HG03558 (cell line): ENCODE results near the gene NAV1.

Experiments
- ATAC-seq: cut with Tn5 transposase; IDR thresholded peaks from one replicate; pipeline ENCODE4 v1.9.1; 2021; ENCODE audit warnings: moderate number of reproducible peaks; ENCODE audit not compliant: unreplicated experiment; ENCODE audit errors: extremely low read depth

NAV1 gene

DNA sequence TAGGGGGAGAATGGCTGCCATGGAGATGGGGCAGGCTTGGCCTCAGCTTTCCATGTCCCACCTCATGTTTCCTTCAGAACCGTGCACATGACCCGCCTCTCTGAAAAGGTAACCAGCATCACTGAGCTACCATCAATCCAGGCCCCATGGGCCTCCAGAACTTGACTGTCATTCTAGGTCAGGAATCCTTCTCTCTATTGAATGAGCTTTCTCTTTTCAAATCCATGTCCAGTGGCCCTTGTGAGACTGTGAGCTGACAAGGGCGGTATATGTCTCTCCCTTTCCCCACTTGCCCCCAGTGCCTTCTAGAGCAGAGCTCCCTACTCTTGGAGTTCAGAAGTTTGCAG is 36.4 kb upstream of the NAV1 start:
- ATAC-seq: no peak

- ATAC-seq: no peak
Measured at GRCh38 chr1:201503397-201504176, 35.3 kb upstream of the NAV1 start.

DNA sequence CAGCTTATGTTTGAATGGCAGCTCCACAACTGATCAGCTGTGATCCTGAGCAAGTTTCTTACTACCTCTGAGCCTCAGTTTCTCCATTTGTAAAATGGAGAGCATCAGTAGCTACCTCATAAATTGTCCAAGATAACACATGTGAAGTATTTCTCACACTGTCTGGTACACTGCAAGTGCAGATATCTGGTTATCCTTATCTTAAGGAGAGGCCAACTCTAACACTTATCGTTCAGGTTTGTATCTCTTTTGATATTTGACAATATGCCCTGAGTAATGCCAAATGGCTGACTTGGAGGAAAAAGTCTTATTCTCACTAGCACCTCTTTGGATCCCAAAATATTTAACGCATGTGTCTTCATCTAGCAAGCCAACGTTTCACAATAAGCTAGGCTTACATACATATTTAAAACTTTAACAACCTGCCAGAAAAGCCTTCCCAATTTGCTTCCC is 34.7 kb upstream of the NAV1 start:
- ATAC-seq: no peak

DNA sequence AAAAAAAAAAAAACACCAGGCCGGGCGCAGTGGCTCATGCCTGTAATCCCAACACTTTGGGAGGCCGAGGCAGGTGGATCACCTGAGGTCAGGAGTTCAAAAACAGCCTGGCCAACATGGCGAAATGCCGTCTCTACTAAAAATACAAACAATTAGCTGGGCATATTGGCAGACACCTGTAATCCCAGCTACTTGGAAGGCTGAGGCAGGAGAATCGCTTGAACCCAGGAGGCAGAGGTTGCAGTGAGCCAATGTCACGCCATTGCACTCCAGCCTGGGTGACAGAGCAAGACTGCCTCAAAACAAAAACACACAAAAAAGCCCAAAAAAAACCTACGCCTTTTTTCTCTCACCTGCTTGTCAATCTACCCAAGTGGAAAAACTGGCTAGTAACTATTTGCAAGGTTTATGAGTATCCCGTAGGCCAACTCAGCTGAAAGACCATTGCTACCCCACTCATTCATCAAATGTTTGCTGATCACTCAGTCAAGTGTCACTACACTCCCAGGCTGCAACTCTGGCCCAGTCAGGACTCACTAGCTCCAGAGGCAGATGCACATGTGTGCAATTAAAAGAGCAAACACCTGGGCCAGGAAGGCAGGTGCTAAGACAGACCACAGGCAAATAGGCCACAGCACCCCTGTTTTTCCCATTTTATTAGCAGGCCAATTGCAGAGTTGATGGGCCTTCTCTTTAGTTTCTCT is 34.0 kb upstream of the NAV1 start:
- no peak for ATAC-seq

GRCh38 chr1:201505503-201505890 is 33.4 kb upstream of the NAV1 start:
- ATAC-seq: no peak

- ATAC-seq: no peak
Measured at GRCh38 chr1:201506092-201506491, 32.8 kb upstream of the NAV1 start.

- peak; percentile 82 for ATAC-seq
Measured at GRCh38 chr1:201506557-201507359, 32.2 kb upstream of the NAV1 start, which contains the start of gene CSRP1. Gene CSRP1 (minus strand): TSS chr1:201507123. CDS start chr1:201496303, 10,820 bp downstream.

GRCh38 chr1:201507360-201507675 is 31.6 kb upstream of the NAV1 start:
- no peak for ATAC-seq

DNA sequence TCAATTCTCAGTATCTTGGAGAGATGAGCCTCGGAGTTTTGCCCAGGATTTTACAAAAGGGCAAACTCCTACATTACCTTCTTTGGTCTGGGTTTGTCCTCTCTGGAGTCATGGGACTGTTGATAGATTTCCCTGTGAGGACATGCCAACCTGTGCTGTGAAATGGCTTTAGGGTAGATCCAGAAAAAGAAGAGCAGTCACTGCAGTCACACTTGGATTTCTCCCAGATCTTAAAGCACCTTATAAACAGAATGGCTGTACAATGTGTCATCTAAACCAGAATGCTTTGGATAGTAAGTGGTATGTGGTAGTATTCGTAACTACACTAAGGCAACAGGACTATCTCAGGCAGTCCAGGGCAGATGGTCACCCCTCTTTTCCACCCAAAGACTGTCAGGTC is 30.1 kb upstream of the NAV1 start:
- ATAC-seq: no peak

DNA sequence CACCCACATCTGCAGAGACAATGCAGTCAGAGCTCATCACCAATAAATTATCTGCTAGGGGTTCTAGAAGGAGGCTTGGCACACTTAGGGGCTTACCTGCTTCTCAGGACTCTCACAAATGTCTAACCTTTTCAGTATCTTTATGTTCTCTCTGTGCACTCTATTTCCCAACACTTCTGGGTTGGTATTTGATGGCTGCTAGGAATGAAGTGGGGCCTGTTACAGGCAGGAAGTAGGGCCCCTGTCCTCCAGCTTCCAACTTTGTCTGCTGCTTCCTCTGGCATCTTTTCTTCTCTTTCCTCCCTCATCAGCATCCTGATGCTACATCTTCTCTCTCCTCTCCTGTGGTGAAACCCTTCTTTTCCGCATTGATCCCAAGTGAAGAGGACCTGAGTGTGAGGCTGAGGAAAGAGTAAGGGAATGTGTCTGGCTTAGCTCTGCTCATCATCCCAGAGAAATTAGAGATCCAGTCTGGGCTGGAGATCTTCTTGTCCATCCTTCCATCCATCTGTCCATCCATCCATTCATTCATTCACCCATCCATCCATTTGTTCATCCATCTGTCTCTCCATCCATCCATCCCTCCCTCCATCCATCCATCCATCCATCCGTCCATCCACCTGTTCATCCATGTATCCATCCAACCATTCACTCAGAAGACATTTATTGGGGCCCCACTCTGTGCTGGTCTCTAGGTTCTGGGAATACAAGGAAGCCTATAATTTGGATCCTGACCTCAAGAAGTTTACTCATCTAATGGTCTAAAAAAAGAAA is 29.1 kb upstream of the NAV1 start:
- ATAC-seq: no peak

- no peak for ATAC-seq
Measured at GRCh38 chr1:201510734-201511133, 28.2 kb upstream of the NAV1 start.

DNA sequence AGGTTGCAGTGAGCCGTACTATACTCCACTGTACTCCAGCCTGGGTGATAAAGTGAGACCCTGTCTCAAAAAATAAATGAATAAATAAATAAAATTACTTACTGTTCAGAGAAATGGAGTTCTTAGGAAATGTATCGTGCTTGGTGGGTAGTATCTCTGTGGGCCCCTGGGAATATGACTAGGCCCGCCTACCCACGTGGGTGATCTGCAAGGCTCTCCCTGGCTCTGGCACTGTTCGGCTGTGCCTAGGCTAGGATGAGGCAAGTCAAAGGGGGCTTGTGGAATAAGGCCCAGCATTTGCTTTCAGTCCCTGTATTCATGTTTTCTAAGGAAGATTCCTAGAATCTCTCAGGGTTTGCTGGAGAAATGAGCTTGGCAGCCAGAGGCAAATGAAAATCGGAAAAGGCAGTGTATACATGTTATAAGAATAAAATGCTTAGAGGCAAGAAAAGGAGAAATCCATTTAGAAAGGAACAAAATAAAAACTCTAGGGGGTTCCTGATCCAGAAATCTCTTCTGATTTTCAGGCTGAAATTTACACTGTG is 27.5 kb upstream of the NAV1 start:
- no peak for ATAC-seq

- no peak for ATAC-seq
Measured at GRCh38 chr1:201511941-201512539, 26.9 kb upstream of the NAV1 start.

DNA sequence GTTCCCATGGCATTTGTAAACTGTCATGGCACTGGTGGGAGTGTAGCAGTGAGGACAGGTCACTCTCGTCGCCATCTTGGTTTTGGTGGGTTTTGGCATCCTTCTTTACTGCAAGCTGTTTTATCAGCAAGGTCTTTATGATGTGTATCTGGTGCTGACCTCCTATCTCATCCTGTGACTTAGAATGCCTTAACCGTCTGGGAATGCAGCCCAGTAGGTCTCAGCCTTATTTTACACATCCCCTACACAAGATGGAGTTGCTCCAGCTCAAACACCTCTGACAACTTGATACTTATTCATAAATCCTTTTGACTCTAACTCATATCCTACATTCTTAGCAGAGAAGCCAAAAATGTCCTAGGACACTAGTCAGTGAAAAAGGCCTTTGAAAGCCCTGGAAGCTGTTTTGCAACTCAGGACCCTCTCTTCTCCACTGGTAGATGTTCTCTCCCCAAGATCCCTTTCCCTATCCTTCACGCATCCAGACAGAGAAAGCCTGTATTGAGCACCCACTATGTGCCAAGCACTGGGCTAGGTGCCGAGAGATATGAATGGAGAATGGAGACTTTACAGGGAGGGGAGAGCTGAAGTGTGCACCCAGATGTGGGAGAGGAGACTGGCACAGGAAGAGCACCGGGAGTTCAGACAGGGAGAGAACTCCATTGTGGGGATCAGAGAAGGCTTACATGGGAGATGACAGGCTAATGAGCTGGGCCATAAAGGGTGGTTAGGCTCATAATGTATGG is 25.3 kb upstream of the NAV1 start:
- ATAC-seq: no peak

DNA sequence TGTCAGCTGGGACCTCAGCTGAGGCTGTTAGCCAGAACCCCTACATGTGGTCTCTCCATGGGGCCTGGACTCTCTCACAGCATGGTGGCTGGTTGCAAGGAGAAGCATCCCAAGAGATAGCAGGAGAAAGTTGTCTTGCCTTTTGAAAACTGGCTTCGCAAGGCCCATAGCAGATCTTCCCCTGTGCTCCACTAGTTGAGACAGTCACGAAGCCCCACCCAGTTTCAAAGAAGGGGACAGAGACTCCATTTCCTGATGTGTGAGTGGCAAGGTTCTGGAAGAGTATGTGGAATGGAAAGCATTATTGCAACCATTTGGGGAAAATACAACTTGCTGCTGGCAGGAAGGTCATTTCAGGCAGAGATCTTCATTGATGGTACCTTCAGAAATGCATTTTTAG is 24.5 kb upstream of the NAV1 start:
- no peak for ATAC-seq

- ATAC-seq: no peak
Measured at GRCh38 chr1:201515062-201515750, 23.7 kb upstream of the NAV1 start.

GRCh38 chr1:201515895-201516294 is 23.0 kb upstream of the NAV1 start:
- ATAC-seq: no peak

- no peak for ATAC-seq
Measured at GRCh38 chr1:201516511-201517127, 22.3 kb upstream of the NAV1 start.
